ENCODE data around the gene MORC1.
A peak's percentile ranks its signal among the peaks of the same experiment; 100 is the strongest.

The MORC1 gene

GRCh38 chr3:109116031-109116430 is 1.9 kb downstream of the MORC1 start:
- no peaks in the 10 kb centered on the region for H3K36me3 ChIP-seq

DNA sequence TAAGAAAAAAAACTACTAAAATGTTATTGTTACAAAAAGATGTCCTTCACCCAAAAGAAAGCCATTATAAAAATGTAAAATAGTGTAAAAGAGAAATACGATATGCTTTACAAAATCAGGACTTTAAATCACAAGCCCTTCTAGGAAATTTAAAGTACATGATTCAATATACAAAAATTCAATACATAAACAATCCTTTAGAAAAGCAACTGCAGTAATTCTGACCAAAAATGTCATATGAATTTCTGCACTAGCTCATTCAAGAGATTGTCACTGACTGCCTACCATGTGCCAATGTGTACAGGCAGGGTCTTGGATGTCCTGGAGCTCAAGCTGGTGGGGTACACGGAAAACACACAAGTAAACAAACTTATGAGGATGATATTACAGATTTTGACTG is 2.5 kb downstream of the MORC1 start:
- H3K4me1 ChIP-seq, result no peaks in the 10 kb centered on the region
- no peaks in the 10 kb centered on the region for H3K27me3 ChIP-seq
- DNase-seq, result no peak
- no peaks in the 10 kb centered on the region for H3K36me3 ChIP-seq
- no peaks in the 10 kb centered on the region for H3K9me3 ChIP-seq
- TF ChIP-seq CTCF (IDR thresholded peaks at IDR 0.05; ENCODE audit: low read depth, low read length), result no peak
- H3K4me3 ChIP-seq (ENCODE audit: low read depth, low read length), result no peak overlapping the region

More at GRCh38 chr3:109116031-109116430, 1.9 kb downstream of the MORC1 start:
- Histone ChIP-seq H3K4me1 (no peaks in the 10 kb centered on the region), H3K4me3 (ENCODE audit: low read depth, low read length) (no peak overlapping the region), H3K27me3 (no peaks in the 10 kb centered on the region), H3K9me3 (no peaks in the 10 kb centered on the region)
- DNase-seq, result no peak
- TF ChIP-seq CTCF (IDR thresholded peaks at IDR 0.05; ENCODE audit: low read depth, low read length), result no peak

DNA sequence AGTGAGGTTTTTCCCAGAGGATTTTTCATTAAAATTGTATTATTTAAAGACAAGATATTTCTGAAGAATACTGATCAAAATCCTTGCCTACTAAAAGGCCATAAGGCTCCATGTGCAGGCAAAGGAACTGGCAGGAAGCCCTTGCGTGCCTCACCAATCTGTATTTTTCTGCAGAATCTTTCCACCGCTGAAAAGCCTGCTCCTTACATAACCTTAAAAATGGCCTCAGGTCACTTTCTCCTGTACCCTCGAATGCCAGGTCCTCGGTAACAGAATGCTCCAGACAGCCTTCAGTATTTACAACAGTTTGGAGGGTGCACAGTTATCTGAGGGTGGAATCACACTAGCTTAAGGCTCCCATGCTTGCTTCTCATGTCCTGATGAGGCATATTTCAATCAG is 3.2 kb downstream of the MORC1 start:
- Histone ChIP-seq H3K27me3 (no peaks in the 10 kb centered on the region), H3K36me3 (no peaks in the 10 kb centered on the region), H3K4me1 (no peaks in the 10 kb centered on the region), H3K4me3 (ENCODE audit: low read depth, low read length) (no peak overlapping the region), H3K9me3 (no peaks in the 10 kb centered on the region)
- DNase-seq, result no peak
- no peak for TF ChIP-seq CTCF (IDR thresholded peaks at IDR 0.05; ENCODE audit: low read depth, low read length)

GRCh38 chr3:109112946-109113760 is 4.8 kb downstream of the MORC1 start:
- TF ChIP-seq CTCF (IDR thresholded peaks at IDR 0.05; ENCODE audit: low read depth, low read length), result no peak
- Histone ChIP-seq H3K4me1 (no peaks in the 10 kb centered on the region), H3K4me3 (ENCODE audit: low read depth, low read length) (no peak overlapping the region), H3K9me3 (no peaks in the 10 kb centered on the region), H3K36me3 (no peaks in the 10 kb centered on the region), H3K27me3 (no peaks in the 10 kb centered on the region)
- DNase-seq, result no peak

DNA sequence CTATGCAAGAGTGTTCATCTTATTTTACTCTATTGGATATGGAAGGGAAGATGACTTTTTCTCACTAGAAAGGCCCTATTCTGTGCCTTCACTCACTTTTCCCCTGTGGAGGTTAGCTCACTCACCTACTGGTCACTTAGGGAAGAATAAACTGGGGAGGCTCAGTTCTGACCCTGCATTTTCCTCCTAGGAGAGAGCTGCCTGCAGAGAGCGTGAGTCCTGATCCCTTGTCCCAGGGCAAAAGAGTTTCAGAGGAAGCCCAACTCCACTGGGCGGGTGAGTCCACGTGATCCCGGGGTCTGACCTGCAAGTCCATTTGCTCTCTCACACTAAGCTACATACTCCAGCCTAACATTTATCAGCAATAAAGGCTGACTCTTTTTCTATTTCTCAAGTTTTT is 8.4 kb downstream of the MORC1 start:
- DNase-seq, result no peak
- Histone ChIP-seq H3K9me3 (no peaks in the 10 kb centered on the region), H3K27me3 (no peaks in the 10 kb centered on the region; the same call in 1 of the 2 replicates), H3K4me1 (no peaks in the 10 kb centered on the region), H3K36me3 (no peaks in the 10 kb centered on the region), H3K4me3 (ENCODE audit: low read depth, low read length) (no peak overlapping the region)
- no peak for TF ChIP-seq CTCF (IDR thresholded peaks at IDR 0.05; ENCODE audit: low read depth, low read length)

DNA sequence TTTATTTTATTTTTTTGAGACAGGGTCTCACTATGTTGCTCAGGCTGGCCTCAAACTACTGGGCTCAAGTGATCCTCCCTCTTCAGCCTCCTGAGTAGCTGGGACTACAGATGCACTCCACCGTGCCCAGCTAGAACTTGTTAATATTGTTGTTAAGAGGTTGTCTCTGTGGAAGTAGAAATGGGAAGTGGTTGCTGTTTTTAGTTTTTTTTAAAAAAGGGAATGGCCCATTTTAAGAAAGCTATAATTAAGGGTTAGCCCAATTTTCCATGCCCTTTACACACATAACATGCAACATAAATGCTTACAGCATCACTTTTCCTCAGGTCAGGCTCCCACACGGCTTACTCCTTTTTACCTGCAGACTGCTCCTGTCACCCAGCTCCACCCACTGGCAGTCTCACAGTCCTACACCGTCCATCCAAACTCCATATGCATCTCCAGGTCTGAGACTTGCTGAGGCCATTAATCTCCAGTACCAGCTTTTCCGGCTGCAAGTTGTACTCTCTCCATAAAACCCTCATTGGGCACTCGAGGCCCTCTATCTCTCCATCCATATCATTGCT is 19.8 kb downstream of the MORC1 start:
- peak; percentile 13 for DNase-seq
- Histone ChIP-seq H3K27me3 (no peaks in the 10 kb centered on the region; the same call in 1 of the 2 replicates), H3K4me1 (no peaks in the 10 kb centered on the region), H3K4me3 (ENCODE audit: low read depth, low read length) (no peak overlapping the region), H3K9me3 (no peaks in the 10 kb centered on the region), H3K36me3 (no peaks in the 10 kb centered on the region)
- TF ChIP-seq CTCF (IDR thresholded peaks at IDR 0.05; ENCODE audit: low read depth, low read length), result peak; percentile 46

Measured in BE2C (cell line).